Measurements from ENCODE around the gene SMYD3. TPM values are rescaled to one million over a fixed set of nuclear protein-coding genes. Genes with fewer than 3 reads are reported as not detected.

SMYD3 gene
- total RNA-seq, 6 experiments from 2014 or later: 6.3 to 10.0 (median 6.6) TPM

GRCh38 chr1:246157516-246157915, 349.6 kb downstream of the SMYD3 start:
- intact Hi-C loops (cut with DNase I): no loop called here
- DNase-seq (no peak), ATAC-seq (peak in 1 of 4 donors; percentile 18)
- Histone ChIP-seq H3K36me3 (no peaks in the 10 kb centered on the region), H3K9me3 (no peaks in the 10 kb centered on the region), H3K4me1 (no peaks in the 10 kb centered on the region), H3K27ac (no peak overlapping the region), H3K4me3 (no peak overlapping the region), H3K27me3 (no peaks in the 10 kb centered on the region)
- no peak for TF ChIP-seq CTCF (IDR thresholded peaks at IDR 0.05)
- no peak for TF ChIP-seq POLR2A (IDR thresholded peaks at IDR 0.05)
- 50% methylated on average over 2 of the region's 2 CpGs for WGBS (ENCODE audit: insufficient coverage, low coverage, low lambda C conversion rate, missing lambda C conversion rate)

- Histone ChIP-seq H3K27me3 (no peaks in the 10 kb centered on the region), H3K27ac (no peak overlapping the region), H3K4me1 (no peaks in the 10 kb centered on the region), H3K4me3 (no peak overlapping the region), H3K9me3 (no peaks in the 10 kb centered on the region), H3K36me3 (no peaks in the 10 kb centered on the region)
- TF ChIP-seq POLR2A (IDR thresholded peaks at IDR 0.05): no peak
- TF ChIP-seq CTCF (IDR thresholded peaks at IDR 0.05): no peak
- intact Hi-C loops (cut with DNase I): no loop called here
- no peak for DNase-seq
- no peak for ATAC-seq
- 93% methylated on average over 3 of the region's 12 CpGs for WGBS (ENCODE audit: insufficient coverage, low coverage, low lambda C conversion rate, missing lambda C conversion rate)
Measured at GRCh38 chr1:246156847-246157246, 350.2 kb downstream of the SMYD3 start.

GRCh38 chr1:246155923-246156322, 351.2 kb downstream of the SMYD3 start:
- Histone ChIP-seq H3K4me1 (no peaks in the 10 kb centered on the region), H3K9me3 (no peaks in the 10 kb centered on the region), H3K27me3 (no peaks in the 10 kb centered on the region), H3K4me3 (no peak overlapping the region), H3K27ac (no peak overlapping the region), H3K36me3 (no peaks in the 10 kb centered on the region)
- TF ChIP-seq CTCF (IDR thresholded peaks at IDR 0.05) (no peak), POLR2A (IDR thresholded peaks at IDR 0.05) (no peak)
- DNase-seq (no peak), ATAC-seq (peak in 1 of 4 donors; percentile 78)
- 68% methylated on average over 4 of the region's 4 CpGs for WGBS (ENCODE audit: insufficient coverage, low coverage, low lambda C conversion rate, missing lambda C conversion rate)
- intact Hi-C loops (cut with DNase I): no loop called here

GRCh38 chr1:246153796-246154212, 353.3 kb downstream of the SMYD3 start:
- Histone ChIP-seq H3K9me3 (no peaks in the 10 kb centered on the region), H3K4me1 (no peaks in the 10 kb centered on the region), H3K27ac (no peak overlapping the region), H3K4me3 (no peak overlapping the region), H3K36me3 (no peaks in the 10 kb centered on the region), H3K27me3 (no peaks in the 10 kb centered on the region)
- no peak for TF ChIP-seq POLR2A (IDR thresholded peaks at IDR 0.05)
- no peak for TF ChIP-seq CTCF (IDR thresholded peaks at IDR 0.05)
- intact Hi-C loops (cut with DNase I): no loop called here
- WGBS (ENCODE audit: insufficient coverage, low coverage, low lambda C conversion rate, missing lambda C conversion rate): 100% methylated on average over 3 of the region's 3 CpGs
- DNase-seq: no peak
- no peak for ATAC-seq

- DNase-seq (no peak), ATAC-seq (peak in 2 of 4 donors; percentile 30 to 53)
- Histone ChIP-seq H3K9me3 (no peaks in the 10 kb centered on the region), H3K27ac (no peak overlapping the region), H3K27me3 (no peaks in the 10 kb centered on the region), H3K4me3 (no peak overlapping the region), H3K36me3 (no peaks in the 10 kb centered on the region), H3K4me1 (no peaks in the 10 kb centered on the region)
- 69% methylated on average over 3 of the region's 3 CpGs for WGBS (ENCODE audit: insufficient coverage, low coverage, low lambda C conversion rate, missing lambda C conversion rate)
- no peak for TF ChIP-seq CTCF (IDR thresholded peaks at IDR 0.05)
- TF ChIP-seq POLR2A (IDR thresholded peaks at IDR 0.05): no peak
- intact Hi-C loops (cut with DNase I): no loop called here
Measured at GRCh38 chr1:246152986-246153431, 354.1 kb downstream of the SMYD3 start.
